GM18870 (cell line): ENCODE data around the gene KLHL42.

ENCODE experiments used
- ATAC-seq: cut with Tn5 transposase; IDR thresholded peaks from one replicate; pipeline ENCODE4 v1.9.1; 2021; ENCODE audit warnings: moderate library complexity; ENCODE audit not compliant: unreplicated experiment

The KLHL42 gene

DNA sequence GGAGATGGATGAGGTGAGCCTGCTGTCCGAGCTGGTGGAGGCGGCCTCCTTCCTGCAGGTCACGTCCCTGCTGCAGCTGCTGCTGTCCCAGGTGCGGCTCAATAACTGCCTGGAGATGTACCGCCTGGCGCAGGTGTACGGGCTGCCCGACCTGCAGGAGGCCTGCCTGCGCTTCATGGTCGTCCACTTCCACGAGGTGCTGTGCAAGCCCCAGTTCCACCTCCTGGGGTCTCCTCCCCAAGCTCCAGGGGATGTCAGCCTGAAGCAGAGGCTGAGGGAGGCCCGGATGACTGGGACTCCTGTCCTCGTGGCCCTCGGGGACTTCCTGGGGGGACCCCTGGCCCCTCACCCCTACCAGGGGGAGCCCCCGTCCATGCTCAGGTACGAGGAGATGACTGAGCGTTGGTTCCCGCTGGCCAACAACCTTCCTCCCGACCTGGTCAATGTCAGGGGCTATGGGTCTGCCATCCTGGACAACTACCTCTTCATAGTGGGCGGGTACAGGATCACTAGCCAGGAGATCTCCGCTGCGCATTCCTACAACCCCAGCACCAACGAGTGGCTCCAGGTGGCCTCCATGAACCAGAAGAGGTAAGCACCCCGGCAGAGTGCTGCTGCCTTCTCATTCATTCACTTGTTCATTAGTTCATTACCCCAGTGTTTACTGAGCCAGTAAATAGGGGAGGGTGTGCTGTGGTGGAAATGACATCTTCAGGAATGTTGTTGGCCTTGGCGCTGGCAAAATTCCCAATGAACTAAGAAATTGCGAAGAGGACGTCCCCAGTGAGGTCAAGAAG lies 777 bp downstream of the KLHL42 start:
- peak; percentile 28 for ATAC-seq

DNA sequence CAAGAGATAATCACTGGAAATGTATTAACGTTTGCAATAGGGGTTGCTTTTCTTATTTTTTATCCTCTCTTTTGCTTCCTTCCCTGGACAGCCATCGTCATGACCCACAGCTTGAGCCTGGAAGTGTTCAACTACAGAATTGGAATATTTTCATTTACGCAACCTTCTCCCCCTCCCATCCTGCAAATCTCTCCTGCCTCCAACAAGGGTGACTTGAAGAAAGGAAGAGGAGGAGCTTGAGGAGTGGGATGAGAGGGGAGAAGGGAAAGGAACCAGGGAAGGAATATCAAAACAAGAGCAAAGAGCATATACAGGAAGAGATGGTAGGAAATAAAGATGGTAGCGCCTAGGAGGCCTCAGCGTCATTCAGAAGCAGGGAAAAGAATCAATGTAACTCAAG lies 1.6 kb downstream of the KLHL42 start:
- ATAC-seq, result no peak

DNA sequence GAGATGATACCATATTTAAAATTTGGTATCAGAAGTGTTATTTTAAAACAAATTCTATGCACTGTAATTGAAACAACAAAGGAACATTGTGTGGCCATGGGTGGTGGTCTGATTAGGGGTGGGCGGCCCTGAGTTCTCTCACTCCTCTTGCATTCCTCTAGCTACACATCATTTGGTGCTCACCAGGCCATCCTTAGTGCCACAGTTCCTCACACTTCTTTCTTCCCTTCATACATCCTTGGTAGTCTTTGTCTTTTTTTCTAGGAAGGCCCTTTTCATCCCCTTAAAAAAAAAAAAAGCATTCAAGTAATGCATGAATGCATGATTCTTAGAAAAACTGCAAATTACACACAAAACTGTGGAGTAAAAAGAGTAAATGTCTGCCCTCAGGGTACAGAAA lies 2.4 kb downstream of the KLHL42 start:
- ATAC-seq, result no peak

DNA sequence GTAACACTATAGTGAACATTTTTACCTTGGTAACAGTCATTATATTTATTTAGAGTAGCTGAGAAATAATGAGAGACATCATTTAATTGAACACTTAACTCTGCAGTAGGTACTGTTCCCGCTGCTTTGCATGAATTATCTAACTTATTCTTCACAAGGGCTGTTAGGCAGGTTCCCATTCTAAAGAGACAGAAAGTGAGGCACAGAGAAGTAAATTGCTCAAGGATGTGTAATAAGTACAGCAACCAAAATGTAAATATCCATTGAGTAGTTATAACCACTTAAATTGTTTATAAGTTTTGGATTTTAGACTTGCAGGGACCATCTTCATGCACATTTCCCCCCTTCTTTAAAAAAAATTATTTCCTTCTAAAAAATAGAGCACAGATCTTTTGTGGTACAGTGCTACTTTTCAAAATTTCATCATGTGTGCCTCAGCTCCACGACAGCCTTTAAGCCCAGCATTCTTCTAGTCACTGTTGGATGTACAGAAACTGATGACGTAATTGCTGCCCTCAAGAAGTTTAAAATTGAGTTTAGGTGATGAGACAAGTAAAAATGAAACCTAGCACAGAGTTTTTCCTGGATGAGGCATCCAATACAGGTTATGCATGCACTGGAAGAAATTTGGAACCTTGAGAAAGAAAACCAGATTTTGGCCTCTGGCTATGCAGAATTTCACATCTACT lies 6.0 kb downstream of the KLHL42 start:
- no peak for ATAC-seq

DNA sequence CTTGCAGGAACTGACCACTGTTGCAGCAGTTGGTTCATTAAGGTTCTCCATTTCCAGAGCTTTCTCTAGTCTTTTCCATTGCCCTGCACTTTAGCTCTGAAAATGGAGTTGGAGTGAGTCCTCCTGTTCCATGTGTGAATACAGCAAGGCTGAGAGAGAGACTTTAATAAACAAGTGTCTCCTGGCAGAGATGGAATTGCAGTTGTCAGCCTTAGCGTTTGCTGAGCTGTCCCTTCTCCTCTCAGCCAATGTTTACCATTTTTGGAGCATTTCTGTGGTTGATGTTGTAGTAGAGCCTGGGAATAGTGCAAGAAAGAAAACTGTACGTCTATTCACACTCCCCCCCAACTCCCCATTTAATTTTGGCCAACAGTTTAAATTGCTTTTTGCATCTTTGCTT lies 7.5 kb downstream of the KLHL42 start:
- no peak for ATAC-seq

DNA sequence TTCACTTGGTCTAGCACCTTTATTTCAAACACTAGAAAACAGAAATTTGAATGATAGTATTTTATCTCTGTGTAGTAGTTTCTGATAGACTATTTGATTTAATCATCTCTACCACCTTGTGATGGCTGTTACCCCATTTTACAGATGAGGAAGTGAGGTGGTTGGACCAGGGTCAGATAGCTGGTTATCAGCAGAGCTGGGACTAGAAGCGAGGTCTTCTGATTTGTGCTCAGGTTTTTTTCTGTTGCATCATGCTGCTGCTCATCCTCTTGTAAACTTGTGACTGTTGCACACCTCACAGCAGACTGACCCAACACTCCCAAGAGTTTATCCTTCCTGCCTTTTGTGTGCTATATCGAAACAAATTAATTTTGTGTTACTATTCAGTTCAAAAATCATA lies 10.1 kb downstream of the KLHL42 start:
- ATAC-seq, result no peak

DNA sequence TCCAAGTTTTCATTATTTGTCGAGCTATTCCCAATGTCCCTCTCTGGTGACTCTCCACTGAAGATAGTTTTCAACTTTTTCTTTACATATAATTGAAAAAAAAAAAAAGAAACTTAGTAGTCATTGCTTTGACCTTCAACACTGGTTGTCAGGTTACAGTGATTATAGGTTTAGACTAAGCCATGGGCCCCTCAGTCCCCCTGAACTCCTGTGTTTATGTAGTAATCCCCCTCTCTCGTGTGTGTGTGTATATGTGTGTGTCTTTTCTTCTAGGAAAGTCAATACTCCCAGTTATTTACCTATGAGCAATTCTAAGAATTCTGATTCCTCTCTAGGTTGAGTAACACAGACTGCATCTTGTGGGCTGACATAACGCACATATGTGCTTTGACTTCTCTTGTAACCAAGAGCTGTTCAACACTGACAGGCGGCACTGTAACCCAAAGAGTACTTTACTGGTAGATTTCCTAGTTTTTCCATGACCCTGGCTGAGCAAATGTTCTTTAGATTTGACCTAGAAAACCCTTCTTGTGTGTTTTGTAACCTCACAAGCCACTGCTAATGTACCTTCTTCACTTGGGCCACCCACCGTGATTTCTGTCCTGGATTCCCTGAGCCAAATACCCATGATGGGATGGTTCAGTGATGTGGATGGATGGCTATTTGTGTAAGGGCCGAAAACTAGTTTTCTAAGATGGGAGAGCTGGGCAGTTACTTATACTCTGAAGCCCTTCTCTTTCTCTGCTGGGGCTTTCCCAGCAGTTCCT lies 15.0 kb downstream of the KLHL42 start:
- no peak for ATAC-seq

DNA sequence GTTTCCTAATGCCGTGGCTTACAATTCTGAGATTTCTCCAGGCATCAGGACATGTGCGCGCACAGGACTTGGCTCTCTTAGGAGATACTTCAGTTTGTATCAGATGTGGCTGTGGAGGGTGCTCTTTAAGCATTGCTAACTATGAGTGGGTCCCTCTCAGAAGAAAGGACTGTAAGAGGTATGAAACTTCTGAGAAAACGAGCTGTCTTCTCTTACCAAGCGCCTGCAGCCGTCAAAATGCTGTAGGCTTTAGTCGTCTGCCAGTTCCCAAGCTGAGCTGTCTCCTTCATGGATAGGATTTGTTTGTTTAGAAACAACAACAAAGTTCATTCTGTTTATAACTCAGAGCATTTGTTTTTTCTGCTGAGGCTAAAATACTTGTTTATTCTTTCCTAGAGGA lies 16.1 kb downstream of the KLHL42 start:
- ATAC-seq, result no peak

DNA sequence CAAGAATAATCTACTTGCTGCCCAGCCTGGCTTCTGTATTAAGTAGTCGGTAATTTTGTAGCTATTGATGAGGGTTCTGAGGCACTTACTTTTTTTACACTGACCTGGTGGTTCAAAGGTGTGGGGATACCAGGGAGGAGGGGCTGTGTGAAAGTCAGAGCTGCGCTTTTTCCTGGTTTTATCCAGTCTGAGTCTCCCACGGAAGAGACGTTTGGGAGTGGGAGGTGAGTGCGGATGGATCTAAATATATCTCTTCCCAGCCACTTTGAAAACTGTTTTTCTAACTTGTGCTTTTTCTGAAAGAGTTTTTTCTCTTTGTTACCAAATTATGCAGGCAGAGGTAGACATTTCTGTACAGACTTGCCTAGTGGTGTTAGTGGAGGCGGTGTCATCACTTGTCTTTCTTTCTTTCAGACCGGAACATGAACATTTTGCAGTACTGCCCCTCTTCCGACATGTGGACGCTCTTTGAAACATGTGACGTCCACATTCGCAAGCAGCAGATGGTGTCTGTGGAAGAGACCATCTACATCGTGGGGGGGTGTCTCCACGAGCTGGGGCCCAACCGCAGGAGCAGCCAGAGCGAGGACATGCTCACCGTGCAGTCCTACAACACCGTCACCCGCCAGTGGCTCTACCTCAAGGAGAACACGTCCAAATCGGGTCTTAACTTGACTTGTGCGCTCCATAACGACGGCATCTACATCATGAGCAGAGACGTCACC lies 17.4 kb downstream of the KLHL42 start:
- ATAC-seq, result no peak

DNA sequence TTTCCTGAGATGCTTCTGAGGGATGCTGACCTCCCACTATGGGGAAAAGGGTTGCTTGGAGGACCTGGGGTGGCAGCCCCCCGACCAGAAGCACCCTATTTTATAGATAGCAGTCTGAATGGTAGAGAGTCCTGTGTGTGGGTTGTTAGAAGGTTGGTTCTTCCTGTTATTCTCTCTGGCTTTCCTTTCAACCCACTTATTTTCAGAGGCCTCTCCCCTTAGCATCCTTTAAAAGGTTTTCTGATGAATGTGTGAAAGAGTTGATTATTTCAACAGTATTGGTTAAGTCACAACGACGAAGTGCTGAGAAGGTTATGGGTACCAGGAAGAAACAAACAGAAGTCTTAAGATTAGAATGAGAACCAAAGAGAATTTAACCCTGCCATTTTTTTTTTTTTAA lies 20.8 kb downstream of the KLHL42 start:
- no peak for ATAC-seq

DNA sequence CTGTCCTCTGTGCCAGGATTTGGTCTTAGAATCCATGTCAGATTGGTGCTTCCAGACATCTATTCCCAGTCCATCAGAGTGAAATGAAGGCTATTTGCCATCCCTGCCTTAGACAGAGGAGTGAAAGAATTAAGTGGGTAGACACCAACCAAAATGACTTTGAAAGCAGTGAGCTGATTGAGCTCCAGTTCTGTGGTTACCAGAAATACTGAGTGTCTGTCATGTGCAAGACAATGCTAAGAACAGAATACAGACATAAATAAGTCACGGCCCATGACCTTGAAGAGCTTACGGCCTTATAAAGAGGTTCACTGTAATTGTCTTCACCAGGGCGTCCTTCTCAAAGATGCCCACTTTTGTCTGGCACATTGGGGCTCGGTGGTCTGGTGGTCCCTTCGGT lies 21.6 kb downstream of the KLHL42 start:
- ATAC-seq, result no peak

DNA sequence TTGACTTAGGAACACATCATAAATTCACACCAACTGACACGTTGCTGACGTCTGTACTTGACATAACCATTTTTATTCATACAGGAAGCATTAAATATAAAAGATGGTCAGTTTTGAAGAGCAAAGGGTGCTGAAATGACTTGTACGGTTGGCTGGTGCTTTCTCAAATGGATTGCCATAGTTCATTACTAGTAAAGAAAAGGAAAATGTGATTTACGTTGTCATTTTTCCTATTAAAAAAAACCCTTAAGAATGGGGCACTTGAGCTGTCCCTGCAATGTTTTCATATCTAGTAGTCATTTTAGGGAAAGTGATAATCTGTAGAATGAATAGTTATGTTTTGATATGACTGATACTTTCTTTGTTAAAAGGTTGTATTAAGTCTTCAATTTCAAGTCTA lies 22.5 kb downstream of the KLHL42 start:
- no peak for ATAC-seq

DNA sequence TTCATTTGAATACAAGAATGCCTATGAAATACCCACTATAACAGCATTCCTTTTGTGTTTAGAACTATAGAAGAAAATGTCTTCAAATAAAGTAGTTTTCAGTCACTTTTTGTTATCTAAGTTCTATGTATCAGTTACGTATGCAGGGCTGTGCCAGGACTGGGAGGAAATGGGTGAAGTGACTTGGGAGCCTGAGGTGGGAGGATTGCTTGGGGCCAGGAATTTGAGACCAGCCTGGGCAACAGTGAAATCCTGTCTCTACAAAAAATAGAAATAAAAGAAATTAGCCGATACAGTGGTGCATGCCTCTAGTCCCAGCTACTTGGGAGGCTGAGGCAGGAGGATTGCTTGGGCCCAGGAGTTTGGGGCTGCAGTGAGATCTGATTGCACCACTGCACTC lies 22.9 kb downstream of the KLHL42 start:
- no peak for ATAC-seq

DNA sequence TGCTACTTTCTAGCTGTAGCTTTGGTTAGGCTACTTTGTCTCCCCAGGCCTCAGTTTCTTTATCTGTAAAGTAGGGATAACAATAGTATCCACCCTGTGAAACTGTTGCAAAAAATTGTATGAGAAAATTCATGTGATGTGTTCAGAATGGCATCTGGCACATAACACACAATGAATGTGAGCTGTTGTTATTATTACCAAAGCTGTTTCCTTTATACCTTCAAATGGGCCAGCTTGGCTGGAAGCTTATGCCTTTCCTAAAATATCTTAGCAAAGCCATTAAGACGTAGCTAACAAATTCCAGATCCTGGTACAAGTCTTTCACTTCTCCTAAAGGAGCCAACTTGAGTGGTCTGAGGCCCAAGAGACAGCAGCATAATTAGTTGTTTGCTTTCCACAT lies 25.2 kb downstream of the KLHL42 start:
- no peak for ATAC-seq

DNA sequence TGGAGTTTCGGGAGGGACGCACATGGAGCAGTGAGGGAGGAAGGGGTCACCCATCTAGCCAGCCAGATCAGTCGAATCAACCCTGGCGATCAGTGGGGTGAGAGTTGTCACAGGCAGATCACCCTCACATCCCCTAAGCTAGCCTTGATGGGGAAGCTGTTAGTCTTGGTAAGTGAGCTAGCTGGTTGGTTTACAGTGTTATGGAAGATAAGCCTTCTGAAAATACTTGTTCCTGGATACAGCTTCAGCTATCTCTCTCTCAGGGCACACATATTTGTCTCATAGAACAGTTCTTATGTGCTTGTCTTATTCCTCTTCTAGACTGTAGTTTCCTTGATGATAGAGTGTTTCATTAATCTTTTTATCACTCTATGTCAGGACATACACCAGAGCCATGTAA lies 26.2 kb downstream of the KLHL42 start:
- no peak for ATAC-seq

DNA sequence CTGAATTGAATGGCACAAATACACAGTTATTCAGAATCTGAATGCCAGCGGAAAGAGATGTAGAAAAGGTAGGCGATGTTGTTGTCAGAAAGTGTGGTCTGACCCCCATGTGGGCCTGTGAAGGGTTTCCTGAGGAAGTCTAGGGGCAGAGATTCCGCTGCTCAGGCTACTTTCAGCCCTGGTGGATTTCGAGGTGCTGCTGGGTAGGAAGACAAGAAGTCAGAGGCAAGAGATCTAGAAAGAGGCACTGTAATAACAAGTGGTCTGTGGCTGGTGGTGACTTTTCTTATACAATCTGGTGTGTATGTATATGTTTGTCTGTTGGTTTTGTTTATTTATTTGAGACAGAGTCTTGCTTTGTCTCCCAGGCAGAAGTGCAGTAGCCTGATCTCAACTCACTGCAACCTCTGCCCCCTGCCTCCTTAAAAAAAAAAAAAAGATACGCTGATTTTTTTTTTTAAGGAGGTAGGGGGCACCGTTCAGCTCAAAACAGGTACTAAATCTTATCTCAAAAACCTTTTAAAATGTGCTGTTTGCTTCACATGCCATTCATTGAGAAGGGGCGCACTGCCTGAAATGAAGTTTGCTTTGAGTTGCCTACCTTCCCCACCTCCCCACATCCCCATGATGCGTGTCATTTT lies 27.1 kb downstream of the KLHL42 start:
- no peak for ATAC-seq

DNA sequence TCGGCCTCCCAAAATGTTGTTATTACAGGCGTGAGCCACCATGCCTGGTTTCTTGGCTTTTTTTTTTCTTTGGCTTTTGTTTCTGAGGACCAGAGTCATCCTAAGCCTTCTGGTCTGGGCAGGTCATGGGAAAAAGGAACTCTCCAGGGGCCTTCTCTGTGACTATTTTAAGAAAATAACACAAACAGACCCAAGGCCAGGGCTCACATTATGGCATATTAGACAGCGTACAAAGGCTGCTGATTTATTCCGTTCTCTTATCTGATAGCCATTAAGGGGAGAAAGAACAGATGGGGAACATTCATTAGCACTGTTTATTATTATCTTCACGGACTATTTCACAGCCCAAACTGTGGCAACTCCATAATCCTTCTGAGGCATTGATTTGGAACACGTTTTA lies 28.8 kb downstream of the KLHL42 start:
- no peak for ATAC-seq

DNA sequence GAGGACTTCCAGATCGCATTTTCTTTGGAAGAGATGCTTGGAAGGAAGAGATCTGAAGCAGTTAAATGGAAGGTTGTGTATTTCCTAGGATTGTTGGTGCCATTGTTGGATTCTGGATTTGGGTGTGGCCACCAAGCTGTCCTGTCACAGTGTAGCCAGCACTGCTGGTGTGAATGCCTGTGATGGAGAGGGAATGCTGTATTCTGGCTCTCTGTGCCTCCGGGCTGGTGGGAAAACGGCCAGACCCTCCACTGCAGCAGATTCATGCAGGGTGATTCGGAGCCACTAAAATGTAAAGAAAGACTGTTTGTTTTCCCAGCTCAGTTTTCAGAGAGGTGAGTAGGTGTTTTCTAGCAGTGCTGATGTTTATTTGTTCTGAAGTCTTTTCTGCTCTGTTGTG lies 30.7 kb downstream of the KLHL42 start:
- no peak for ATAC-seq

DNA sequence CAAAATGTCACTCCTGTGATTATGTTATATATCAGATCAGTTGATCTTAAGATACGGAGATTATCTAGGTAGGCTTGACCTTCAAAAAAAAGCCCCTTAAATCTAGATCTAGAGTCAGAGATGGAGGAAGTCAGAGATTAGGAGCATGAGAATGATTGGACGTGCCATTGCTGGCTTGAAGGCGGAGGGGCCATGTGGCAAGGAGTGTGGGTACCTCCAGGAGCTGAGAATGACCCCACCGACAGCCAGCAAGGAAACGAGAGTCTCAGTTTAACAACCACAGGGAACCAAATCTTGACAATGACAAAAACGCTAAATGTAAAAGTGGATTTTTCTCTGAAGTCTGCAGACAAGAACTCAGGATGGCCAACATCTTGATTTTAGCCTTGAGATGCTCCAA lies 32.5 kb downstream of the KLHL42 start:
- no peak for ATAC-seq

DNA sequence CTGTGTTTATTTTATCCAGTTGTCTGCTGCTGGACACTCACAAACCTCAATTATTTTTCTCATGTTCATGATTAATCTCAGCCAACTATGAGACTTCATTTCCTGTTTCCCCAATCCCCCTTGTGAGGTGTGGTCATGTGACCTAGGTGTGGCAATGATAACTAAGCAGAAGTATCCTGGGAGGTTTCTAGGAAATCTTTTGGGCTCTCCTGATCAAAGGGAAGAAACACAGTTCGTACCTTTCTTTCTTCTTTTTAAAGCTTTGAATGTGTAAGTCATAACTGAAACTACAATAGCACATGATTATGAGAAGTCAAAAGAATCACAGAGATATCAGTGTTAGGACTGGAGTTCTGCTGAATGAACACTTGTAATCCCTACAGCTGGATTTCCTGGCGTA lies 34.4 kb downstream of the KLHL42 start:
- no peak for ATAC-seq
